Measurements from ENCODE around the gene NEK6. TPM values are rescaled to one million over a fixed set of nuclear protein-coding genes. Genes with fewer than 3 reads are reported as not detected.

Gene NEK6
- total and polyA plus RNA-seq, 2 of the 8 experiments (the other 6 are each of a cell fraction or from before 2014, with no cell fraction given), result 17.7 to 19.7 TPM

GRCh38 chr9:124210697-124211096 is 47.1 kb upstream of the NEK6 start (continued):
- TF ChIP-seq RFX5 (IDR thresholded peaks at IDR 0.05; ENCODE audit: borderline replicate concordance, low read depth, low read length) (no peak), RBBP5 (IDR thresholded peaks at IDR 0.05; ENCODE audit: borderline replicate concordance, low read depth, low read length) (no peak), CEBPB (IDR thresholded peaks at IDR 0.05; ENCODE audit: low read depth, low read length) (no peak), CHD2 (IDR thresholded peaks at IDR 0.05; ENCODE audit: low read length) (no peak)

Measured in H1 (cell line).